Measurements from ENCODE around the gene FAM135A. TPM values are rescaled to one million over a fixed set of nuclear protein-coding genes. Genes with fewer than 3 reads are reported as not detected.
A peak's percentile ranks its signal among the peaks of the same experiment; 100 is the strongest.

FAM135A gene
- 18.3 TPM for polyA plus RNA-seq (ENCODE audit: insufficient read length)

DNA sequence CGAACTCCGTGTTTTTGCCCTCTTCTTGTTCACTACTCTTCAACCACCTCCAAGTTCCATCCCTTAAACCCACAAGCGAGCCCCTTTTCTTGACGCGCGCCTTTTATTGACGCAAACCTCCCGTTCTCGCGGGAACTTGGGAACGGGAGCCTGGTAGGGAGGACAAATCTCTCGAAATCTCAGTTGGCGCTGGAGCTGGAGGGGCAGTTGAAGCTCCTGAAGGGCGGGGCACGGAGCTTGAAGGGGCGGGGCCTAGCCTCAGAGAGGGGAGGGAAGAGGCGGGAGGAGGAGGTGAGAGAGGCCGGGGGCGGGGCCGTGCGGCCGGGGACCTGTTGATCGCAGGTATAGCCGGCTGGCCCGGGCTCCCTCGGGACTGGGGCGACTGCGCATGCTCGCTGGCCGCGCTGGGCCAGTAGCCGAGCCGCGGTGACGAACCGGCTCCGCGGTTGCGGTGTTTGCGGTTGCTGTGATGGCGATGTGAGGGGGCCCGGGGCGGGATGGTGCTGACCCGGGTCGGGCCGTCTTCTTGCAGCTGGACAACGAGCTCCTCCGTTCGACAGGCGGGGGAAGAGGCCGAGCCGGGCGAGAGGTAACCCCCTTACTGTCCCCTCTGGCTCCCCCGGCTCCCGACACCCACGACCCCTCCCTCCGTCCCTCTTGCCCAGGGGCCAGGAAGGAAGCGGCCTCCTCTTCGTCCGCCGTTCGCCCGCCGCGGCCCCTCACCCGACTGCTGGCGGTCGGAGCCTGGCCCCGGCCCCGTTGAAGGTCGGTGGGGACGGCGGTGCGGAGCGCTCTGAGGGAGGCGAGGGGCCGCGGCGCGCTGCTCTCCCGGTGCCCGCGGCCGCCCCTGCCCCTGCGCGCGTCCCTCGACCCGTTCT lies at the start of gene FAM135A:
Gene FAM135A, plus strand, starts transcription at position 395 of the 878 bp plus-strand sequence. CDS start 14,835 bp downstream, outside the sequence.
- peak; percentile 98 for DNase-seq (ENCODE audit: low read depth)

DNA sequence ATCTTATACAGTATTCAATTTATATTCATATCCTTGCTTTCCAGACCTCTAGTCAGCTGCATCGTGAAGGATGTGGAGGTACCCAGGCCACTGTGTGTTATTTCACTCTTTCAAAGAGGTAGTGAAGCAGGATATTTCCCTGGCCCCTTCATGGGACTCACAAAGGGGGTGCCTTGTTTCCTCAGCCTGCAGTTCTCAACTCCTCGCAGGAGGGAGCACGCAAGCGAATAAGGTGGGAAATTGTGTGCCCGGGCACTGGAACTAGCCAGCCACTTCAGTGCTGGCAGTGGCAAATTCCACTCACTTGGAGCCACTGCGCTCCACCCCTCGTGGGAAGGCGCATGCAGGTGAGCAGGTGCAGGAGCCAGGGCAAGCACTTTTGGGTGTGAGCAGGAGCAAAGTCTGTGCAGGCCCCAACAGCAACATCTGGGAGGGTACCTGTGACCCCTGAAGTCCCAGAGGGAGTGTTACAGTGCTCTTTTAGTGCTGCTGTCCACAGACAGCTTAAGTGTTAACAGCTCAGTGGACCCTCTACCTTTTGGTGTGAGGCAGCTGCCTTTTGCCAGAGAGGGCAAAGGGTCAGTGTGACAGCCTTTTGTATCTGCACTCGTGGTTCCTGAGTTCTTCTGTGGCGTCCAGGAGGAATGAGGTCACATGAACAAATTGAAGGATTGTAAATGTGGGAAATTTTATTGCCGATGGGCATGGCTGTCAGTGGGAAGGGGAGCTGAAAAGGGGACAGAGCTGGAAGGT lies 49.4 kb upstream of the FAM135A start:
- no peak for DNase-seq (ENCODE audit: low read depth)

- peak; percentile 39 for DNase-seq (ENCODE audit: low read depth)
Measured at GRCh38 chr6:70369332-70369950, 43.9 kb upstream of the FAM135A start.

DNA sequence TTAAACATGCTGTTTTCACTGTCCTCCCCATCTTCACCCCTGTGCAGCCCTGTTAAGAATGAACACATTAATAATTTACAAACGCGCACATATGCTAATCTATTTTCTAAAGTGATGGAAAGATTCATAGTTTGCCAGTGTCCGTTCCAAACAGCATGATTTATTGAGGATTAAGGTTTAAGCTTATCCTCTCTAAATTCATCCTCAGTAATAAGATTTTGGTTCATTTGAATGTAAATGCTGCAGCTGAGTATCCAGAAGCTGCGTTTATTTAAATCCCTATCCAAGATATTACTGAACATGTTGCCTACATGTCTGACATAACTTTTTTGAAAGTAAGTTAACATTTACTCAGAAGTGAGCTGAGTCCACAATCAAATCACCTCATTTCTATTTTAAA lies 42.8 kb upstream of the FAM135A start:
- DNase-seq (ENCODE audit: low read depth): no peak

DNA sequence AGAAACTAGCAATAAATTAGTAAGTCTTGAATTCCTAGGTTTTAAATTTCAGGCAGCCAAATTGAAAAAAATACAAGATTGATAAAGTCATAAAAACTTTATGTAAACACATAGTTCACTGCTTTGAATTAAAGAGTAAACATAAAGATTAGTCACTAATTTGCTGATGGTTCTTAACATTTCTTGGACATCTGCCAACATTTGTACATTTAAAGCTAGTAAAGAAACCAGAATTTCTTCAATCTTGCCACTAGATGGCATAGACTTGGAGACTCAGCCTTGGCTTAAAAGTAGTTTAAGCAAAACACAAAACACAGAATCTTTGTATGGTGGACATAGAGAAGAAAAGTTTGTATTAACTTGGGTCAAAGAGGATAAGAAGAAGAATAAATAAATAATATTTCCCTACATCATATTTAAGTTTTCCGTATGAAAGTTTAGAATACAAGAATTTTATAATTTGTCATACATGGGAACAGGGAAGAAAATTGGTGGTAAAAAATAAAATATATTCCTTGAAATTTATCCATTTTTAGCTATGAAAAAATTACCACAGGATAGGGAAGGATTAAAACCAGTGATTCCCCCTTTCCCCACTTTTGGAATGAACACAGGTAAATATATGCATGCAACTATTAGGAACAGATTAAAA lies 41.7 kb upstream of the FAM135A start:
- DNase-seq (ENCODE audit: low read depth): peak; percentile 31

DNA sequence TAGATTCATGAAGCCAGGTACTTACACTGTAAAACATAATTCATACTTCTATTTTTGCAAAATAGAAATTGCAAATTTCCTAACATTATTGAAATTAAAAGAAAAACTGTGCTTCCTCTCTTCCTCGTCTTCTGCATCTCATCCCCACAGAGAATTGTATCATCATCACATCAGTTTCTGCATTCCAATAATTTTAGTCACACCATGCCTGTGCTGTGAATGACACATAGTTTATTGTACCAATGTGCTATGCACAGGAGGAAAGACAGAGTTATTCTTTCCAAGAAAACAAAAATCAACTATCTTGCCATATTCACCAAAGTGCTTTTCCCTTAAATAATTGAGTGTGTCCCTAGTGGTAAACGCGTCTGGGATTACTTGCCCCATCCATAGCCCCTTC lies 38.1 kb upstream of the FAM135A start:
- DNase-seq (ENCODE audit: low read depth): no peak

- no peak for DNase-seq (ENCODE audit: low read depth)
Measured at GRCh38 chr6:70375882-70376281, 37.4 kb upstream of the FAM135A start.

DNA sequence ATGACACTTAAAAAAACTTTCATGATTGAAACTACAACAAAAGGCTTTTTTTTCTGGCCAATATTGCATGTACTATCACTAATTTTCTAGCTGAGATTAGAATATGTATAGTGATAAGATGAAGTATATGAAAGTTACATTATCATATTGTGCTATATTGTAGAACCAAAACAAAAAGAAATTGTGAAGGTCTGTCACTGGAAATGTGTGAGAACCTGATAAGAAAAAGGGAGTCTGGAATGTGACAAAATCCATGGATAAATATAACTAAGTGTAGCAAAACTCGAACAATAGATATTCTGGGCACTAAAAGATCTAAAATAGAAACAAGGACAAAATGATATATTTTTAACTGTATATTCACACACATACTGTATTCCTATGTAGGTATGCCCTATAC lies 36.7 kb upstream of the FAM135A start:
- no peak for DNase-seq (ENCODE audit: low read depth)

- no peak for DNase-seq (ENCODE audit: low read depth)
Measured at GRCh38 chr6:70377372-70377771, 35.9 kb upstream of the FAM135A start.

DNA sequence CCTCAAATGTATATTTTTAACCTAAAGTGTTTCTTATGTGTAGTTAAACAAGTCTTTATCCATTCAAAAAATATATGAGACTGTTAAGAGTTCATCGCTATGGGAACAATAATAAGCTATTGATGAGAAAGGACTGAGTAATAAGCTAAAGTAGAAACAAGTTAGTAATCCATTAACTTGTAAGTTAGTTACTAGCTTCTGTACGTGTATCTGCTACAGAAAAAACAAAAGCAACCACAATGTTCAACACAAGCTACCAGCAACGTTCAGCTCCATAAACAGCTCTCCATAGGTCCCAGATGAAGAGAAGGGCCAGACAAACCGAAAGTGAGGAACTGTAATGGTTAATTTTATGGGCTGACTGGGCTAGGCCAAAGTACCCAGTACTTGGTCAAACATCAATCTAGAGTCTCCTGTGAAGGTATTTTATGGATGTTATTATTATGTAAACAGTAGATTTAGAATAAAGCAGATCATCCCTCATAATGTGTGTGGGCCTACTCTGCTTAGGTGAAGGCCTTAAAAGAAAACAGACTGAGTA lies 33.8 kb upstream of the FAM135A start:
- DNase-seq (ENCODE audit: low read depth): no peak

GRCh38 chr6:70380252-70380651 lies 33.1 kb upstream of the FAM135A start:
- DNase-seq (ENCODE audit: low read depth): no peak

DNA sequence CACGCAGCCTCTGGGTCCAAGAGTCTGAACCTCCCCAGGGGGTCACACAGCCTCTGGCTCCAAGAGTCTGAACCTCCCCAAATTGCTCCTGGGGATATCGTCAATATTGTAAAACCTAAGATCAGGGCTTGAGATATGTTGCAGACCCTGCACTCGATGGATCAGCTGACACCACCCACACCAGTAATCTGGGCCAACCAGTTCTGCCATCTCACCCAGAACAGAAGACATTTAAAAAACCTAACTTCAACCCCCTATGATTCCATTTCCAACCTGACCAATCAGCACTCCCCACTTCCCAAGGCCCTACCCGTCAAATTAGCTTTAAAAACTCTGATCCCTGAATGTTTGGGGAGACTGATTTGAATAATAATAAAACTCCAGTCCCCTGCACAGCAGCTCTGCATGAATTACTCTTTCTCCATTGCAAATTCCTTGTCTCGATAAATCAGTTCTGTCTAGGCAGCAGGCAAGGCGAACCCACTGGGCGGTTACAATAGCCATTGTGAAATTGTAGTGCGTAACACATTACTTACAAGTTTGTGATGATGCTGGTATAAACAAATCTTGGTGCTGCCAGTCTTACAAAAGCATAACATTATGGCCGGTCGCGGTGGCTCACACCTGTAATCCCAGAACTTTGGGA lies 32.4 kb upstream of the FAM135A start:
- DNase-seq (ENCODE audit: low read depth): no peak

- no peak for DNase-seq (ENCODE audit: low read depth)
Measured at GRCh38 chr6:70381417-70381782, 31.9 kb upstream of the FAM135A start.

DNA sequence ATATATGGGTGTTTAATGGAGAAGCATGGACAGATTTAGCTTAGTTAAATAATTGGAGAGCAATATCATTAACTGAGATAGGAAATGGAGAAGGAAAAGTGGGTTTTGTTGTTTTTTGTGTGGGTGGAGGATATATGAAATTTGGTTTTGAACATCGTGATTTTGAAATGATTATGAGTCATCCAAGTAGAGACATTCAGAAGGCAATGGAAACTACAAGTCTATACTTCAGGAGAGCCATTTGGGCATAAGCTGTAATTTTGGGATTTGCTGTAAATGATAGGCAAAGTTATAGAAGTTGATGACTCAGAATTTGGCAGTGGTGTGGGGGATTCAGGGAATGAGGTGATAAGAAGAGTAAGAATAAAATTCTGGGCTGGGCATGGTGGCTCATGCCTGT lies 27.4 kb upstream of the FAM135A start:
- DNase-seq (ENCODE audit: low read depth): no peak

DNA sequence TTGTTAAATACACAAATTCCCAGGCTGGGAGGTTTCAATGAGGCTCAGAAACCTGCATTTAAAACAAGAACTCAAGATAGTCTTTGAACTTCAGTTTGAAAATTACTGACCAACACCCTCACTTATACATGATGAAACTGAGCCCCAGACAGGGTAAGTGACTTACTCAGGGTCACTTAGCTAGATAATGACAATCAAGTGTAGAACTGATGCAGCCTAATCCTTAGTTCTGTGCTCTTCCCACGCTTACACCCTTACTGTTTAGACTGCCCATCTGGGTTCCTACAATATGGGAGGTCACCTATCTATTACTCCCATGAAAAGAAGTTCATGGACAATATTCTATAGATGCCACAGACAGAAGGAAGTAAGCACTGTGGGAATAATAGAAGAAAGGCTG lies 24.5 kb upstream of the FAM135A start:
- DNase-seq (ENCODE audit: low read depth): no peak

DNA sequence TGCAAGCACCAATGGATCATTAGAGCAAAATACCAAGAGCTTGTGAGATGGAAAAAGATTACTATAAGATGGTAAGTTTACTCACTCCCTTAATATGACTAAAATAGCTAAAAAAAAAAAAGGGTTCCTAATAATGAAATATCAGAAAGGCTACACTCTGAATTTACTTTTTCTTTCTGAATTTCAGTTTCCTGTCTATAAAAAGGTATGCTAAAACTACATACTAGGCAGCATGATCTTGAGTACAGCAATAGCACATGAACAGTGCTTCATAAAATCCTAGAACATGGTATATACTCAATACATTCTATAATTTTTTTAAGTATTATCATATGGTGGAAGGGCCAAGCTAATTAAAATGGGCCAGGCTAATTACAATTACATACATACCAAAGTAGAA lies 24.0 kb upstream of the FAM135A start:
- no peak for DNase-seq (ENCODE audit: low read depth)

DNA sequence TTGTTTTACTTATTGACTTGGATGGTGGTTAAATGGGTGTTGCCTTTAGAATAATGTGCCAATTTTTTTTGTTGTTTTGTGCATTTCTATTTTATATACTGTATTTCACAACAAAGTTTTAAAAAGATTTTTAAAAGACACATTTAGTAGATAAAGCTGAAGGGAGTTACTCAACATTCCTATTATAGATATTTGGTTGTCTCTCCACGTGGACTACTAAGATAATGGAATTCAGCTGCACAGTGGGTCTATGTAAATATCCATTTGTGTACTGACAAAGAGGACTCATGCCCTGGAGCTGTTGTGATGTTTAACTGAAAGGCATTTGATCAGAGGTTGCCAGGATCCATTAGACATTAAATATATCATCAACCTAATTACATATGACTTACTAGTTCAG lies 23.2 kb upstream of the FAM135A start:
- DNase-seq (ENCODE audit: low read depth): no peak

DNA sequence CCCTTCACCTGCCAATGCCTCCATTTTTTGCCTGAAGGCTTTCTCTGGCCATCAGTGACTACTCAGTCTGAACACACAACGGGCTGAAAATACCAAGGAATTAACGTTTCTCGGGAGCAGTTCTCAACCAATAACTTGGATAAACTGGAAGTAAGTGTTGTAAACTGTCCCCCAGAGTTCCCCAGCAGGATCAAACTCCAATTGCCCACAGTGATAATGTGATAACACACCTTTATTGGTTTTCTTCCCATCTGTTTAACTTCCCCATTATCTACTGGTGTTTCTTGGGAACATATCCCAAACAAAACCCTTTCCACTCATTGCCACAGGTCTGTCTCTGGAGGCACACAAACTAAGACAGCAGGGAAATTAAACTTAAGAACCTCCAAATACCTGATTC lies 21.8 kb upstream of the FAM135A start:
- no peak for DNase-seq (ENCODE audit: low read depth)

DNA sequence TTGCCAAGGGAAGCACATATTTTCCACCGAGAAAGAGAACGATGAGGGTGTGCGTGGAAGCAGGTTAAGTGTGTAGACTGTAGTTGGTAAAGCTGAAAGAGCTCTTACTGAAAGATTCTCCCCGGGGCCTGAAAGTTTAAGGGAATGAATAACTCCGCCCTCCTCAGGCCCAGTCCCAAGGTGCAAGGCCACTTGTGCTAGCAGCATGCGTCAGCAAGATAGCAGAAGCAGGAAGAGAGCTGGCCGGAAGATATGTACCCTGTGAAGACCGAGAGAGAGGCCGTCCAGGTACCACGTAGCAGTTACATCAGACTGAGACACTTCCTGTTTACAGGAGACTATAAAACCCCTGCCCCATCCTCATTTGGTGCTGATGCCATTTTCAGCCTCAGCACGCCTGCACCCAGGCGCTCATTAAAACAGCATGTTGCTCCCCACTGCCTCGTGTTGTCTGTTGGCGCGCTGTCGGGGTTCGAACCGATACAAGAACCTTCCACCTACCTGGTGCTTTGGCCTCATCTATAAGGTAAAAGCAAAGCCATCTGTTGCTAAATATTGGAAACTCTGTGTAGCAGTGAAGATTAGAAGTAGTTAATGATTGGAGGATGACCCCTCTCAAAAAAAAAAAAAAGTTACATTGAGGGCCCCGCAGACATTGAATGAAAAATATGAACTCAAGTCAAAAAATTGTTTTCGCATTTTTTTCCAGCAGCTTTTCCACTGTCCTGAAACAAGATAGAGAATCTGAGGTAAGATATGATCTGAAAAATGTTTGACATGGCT lies 18.6 kb upstream of the FAM135A start:
- no peak for DNase-seq (ENCODE audit: low read depth)

DNA sequence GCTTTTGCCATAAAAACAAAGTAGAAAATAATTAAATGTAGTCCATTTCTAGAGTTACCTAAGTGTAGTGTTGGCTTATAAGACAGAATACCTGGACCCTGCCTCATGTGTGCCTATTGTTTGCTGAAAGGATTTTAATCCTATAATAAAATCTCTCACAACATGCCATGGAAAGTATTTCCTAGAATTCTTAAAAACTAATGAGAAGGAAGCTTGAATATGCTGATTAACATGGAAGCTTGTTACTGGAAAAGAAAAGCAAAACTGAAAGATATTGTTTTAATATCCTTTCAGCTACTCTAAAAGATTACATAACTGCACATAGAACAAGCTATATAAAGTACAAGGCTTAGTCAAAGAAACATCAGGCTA lies 18.0 kb upstream of the FAM135A start:
- no peak for DNase-seq (ENCODE audit: low read depth)

DNA sequence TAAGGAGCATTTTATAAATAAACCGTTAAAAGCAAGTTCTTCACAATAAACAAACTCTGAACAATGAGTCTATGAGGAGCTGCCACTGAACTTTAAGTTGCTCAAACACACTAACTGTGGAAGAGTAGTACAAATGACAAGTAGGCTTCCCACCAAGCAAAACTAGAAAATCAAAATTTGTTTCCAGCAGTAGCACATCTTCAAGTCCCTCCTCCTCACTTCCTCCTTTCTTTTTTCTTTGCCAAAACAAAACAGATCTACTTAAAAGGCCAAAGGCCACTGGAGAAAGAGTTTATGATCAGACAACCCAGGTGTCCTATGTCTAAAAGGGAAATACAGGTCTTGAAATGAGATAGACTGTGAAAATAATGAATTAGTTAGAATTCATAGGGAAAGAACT lies 17.1 kb upstream of the FAM135A start:
- no peak for DNase-seq (ENCODE audit: low read depth)
